Neural cell (in vitro differentiated cells): ENCODE data around the gene ME3.

ENCODE experiments used
- EZH2 ChIP-seq: fragments of 200-600, 300-800 bp; shearing (Covaris generic), sonication (generic); IDR thresholded peaks from 2 replicates; pipeline ENCODE4 v1.6.1; 2014; ENCODE audit warnings: antibody characterized with exemption, low read length, borderline replicate concordance, mild to moderate bottlenecking; ENCODE audit not compliant: insufficient read depth, poor library complexity, severe bottlenecking
- MXI1 ChIP-seq: fragments of 450-650 bp; conservative IDR thresholded peaks from 2 replicates; pipeline ENCODE4 v1.6.1; 2014; ENCODE audit warnings: antibody characterized with exemption, mild to moderate bottlenecking; ENCODE audit not compliant: poor library complexity, severe bottlenecking
- TF ChIP-seq, protein P1 (sequence below): fragments of 450-650 bp; IDR thresholded peaks from 2 replicates; pipeline ENCODE4 v1.5.1; 2014; ENCODE audit warnings: antibody characterized with exemption, mild to moderate bottlenecking, moderate library complexity; ENCODE audit not compliant: poor library complexity, severe bottlenecking

DNA sequence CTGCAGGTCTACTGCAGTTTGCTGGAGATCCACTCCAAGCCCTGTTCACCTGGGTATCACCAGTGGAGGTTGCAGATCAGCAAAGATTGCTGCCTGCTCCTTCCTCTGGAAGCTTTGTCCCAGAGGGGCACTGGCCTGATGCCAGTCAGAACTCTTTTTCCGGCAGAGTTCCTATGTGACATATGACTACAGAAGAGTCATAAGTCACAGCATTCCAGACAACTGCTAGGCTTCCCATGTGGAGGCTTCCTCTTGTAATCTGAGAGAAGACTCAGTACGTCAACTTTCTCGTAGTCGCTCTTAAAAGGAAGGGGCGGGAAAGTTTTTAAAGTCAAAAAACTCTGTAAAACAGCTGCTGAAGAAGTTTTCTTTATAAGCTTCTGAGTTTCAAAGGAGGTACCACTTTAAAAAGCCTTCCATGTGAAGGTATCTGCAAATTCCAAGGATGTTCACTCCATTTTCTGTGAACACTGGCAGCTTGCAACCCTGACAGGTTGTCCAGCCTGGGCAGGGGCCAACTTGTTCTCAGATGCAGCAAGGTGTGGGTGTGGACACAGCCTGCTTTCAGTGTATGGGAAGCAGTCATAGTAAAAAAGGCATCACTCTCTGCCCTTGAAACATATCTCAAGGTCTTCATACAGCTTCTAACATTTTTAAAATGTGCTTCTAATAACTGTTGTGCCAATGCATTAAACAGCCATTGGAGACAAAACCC lies 97.8 kb downstream of the ME3 start:
- TF ChIP-seq, protein P1, sequence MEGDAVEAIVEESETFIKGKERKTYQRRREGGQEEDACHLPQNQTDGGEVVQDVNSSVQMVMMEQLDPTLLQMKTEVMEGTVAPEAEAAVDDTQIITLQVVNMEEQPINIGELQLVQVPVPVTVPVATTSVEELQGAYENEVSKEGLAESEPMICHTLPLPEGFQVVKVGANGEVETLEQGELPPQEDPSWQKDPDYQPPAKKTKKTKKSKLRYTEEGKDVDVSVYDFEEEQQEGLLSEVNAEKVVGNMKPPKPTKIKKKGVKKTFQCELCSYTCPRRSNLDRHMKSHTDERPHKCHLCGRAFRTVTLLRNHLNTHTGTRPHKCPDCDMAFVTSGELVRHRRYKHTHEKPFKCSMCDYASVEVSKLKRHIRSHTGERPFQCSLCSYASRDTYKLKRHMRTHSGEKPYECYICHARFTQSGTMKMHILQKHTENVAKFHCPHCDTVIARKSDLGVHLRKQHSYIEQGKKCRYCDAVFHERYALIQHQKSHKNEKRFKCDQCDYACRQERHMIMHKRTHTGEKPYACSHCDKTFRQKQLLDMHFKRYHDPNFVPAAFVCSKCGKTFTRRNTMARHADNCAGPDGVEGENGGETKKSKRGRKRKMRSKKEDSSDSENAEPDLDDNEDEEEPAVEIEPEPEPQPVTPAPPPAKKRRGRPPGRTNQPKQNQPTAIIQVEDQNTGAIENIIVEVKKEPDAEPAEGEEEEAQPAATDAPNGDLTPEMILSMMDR, result no peak
- TF ChIP-seq EZH2, result no peak
- TF ChIP-seq MXI1, result no peak
